Cardiac fibroblast (primary cell): ENCODE results near the gene FBL.
"Not testable (repeated sequence)": the region's sequence is repeated elsewhere in the genome, so short reads cannot be mapped to it uniquely, and the experiment has no call there.

Source experiments
- DNase-seq, 2 donors: peaks; one replicate each; pipeline versions ENCODE4 v3.0.0 to v3.0.0-alpha.2; 2010; ENCODE audit warnings: low read depth in 2 of 2
- H3K4me3 ChIP-seq, 2 donors: replicated peaks in 1 of 2; 1 replicate in 1 of 2; 2 replicates in 1 of 2; pipeline ENCODE4 v1.5.1; 2011; ENCODE audit warnings: low read depth in 2 of 2, low read length in 2 of 2, mild to moderate bottlenecking in 2 of 2, moderate library complexity in 1 of 2
- TF ChIP-seq, protein P1 (sequence below): IDR thresholded peaks from one replicate; pipeline ENCODE4 v1.5.1; 2011; ENCODE audit warnings: low read depth, mild to moderate bottlenecking, low read length, inconsistent platforms

FBL gene

DNA sequence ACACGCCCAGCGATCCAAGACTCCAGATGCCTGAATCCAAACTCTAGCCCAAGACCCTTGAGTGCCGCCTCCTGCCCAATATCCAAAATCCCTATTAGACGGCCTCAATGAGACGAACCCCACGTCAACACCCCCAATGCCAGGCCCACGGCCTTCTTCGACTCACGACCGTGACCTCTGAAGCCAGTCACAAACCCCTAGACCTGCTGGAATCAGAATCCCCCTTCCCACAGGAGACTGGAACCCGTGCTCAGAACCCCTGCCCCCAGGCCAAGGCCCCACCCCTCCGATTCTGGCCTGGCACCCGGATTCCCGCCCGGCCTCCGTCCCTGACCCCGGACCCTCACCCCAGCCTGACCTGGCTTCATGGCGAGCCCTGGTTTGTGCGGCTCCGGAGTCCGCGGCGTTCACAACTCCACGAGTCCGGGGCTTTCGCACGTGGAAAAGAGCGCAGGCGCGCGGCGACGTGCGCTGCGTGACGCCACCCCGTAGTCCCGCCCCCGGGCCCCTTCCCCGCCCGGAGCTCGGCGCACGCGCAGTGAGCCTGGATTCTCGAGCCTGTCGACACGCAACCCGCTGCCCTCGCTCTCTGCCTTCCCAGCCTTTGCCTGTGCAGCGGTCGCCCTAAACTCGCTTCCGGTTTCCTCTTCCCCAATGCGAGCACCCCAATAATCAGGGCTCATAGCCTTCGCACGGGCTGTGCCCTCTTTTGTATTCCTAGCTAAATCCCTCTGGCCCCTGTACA is at the start of gene FBL:
TSS of gene FBL (minus strand) at position 447 of the 745 bp plus-strand sequence. CDS start at position 368, 79 bp downstream.
- peak within 1 kb of the TSS; percentile 79 to 86 for H3K4me3 ChIP-seq
- TF ChIP-seq, protein P1, sequence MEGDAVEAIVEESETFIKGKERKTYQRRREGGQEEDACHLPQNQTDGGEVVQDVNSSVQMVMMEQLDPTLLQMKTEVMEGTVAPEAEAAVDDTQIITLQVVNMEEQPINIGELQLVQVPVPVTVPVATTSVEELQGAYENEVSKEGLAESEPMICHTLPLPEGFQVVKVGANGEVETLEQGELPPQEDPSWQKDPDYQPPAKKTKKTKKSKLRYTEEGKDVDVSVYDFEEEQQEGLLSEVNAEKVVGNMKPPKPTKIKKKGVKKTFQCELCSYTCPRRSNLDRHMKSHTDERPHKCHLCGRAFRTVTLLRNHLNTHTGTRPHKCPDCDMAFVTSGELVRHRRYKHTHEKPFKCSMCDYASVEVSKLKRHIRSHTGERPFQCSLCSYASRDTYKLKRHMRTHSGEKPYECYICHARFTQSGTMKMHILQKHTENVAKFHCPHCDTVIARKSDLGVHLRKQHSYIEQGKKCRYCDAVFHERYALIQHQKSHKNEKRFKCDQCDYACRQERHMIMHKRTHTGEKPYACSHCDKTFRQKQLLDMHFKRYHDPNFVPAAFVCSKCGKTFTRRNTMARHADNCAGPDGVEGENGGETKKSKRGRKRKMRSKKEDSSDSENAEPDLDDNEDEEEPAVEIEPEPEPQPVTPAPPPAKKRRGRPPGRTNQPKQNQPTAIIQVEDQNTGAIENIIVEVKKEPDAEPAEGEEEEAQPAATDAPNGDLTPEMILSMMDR: no peak
- peak; percentile 91 to 93 for DNase-seq

DNA sequence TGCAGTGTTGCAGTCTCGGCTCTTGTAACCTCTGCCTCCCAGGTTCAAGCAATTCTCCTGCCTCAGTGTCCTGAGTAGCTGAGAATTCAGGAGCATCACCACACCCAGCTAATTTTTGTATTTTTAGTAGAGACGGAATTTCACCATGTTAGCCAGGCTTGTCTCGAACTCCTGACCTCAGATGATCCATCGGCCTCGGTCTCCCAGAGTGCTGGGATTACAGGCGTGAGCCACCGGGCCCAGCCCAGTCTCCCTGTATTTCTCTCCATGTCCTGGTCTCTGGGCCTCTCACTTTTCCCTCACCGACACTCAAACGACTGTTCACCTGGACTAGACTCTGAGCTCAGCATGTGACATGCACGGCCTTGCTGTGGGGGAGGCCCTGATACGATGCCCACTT is 48.9 kb upstream of the FBL start:
- not testable (repeated sequence) for DNase-seq, H3K4me3 ChIP-seq

- DNase-seq, H3K4me3 ChIP-seq: not testable (repeated sequence)
These were observed 48.0 kb upstream of the FBL start for GRCh38 chr19:39894236-39894606.

DNA sequence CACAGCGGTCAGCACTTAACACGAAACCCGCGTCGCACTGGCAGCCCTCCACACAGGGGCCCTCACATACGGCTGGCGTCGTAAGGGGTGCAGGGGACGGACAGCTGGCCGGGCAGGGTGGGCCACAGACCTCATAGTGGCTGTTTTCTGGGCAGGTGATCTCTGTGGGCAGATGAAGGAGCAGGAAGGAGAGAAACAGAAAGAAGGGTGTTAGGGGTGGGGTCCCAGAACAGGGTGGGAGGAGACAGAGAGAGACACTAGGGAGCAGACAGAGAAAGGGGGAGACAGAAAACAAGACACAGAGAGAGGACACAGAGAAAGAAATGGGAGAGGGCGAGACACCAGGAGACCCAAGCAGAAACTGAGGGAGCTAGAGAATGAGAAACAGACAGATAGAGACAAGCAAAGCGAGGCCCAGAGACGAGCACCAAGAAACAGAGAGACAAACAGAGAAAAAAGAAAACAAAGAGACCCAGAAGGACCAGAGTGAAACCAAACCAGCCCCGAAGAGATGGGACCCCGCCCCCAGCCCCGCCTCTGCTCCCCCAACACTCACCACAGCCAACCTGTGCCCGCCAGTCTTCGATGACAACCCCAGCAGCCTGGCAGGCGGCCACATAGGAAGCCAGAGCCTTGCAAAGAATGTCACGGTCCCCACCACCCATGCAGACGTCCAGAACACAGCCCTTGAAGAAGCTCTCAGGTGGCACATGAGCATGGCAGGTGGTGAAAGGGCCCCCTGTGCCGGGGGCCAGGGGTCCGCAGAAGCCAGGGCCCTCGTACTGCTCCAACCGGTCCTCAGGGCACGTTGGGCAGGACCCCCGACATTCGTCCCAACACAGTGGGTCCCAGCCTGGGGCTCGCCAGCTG is 47.4 kb upstream of the FBL start:
- not testable (repeated sequence) for DNase-seq, H3K4me3 ChIP-seq

- DNase-seq, H3K4me3 ChIP-seq: not testable (repeated sequence)
These were observed 46.3 kb upstream of the FBL start for GRCh38 chr19:39892506-39892902.

DNA sequence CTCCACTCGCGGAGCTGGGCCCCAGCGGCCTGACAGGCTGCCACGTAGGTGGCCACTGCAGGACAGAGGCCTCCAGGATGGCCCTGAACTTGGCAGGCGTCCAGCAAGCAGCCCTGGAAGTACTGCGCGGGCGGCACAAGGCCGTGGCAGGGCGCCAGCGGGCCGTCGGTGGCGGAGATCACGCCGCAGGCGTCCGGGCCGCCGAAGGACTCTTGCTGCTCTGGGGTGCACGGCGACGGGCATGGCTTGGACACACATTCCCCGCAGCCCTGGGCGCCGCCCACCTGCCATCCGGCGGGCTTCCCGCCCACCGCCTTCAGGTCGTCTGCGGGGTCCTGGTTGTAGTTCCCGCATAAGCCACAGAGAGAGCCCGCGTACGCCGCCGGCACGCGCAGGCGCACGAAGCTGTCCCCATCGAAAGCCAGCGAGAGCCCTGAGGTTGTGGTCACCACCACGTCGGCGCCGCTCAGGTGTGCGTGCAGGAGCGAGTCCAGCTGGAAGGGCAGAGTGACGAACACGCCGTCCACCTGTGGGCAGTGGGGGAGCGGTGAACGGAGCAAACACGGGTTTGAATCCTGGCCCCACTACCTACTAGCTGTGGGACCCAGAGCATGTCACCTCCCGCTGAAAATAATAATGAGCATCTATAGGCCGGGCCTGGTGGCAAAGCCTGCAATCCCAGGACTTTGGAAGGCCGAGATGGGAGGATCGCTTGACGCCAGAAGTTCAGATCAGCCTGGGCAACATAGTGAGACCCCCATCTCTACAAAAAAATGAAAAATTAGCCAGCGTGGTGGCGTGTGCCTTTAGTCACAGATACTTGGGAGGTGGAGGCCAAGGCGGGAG is 45.7 kb upstream of the FBL start:
- TF ChIP-seq, protein P1: peak; percentile 13
- peak in 1 of 2 donors; percentile 11 for DNase-seq
- not testable (repeated sequence) for H3K4me3 ChIP-seq

DNA sequence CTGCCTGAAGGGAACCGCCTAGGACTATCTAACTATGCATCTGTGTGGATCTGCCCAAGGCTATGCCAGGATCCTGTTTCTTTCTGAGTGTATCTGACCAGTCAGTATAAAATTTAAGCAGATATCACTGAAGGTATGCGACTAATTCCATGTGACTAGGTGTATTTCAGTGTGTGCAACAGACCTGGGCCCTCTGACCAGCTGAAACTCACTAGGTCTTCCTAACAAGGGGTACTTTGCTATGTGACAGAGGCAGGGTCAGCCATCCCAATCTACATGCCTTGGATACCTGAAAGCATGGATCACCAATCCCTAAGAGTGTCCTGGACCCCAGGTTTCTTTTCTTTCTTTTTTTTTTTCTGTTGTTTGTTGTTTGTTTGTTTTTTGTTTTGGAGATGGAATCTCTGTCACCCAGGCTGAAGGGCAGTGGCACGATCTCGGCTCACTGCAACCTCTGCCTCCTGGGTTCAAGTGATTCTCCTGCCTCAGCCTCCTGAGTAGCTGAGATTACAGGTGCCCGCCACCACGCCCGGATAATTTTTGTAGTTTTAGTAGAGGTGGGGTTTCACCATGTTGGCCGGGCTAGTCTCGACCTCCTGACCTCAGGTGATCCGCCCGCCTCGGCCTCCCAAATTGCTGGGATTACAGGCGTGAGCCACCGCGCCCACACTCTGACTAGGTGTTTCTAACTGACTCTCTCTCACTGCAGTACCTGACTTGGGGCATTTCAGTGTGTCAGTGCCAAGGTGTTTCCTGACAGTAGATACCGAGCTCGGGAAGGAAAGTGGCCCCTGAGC is 44.8 kb upstream of the FBL start:
- TF ChIP-seq, protein P1: no peak
- no peak overlapping the region for H3K4me3 ChIP-seq
- DNase-seq: no peak

- H3K4me3 ChIP-seq, DNase-seq: not testable (repeated sequence)
These were observed 43.9 kb upstream of the FBL start for GRCh38 chr19:39889872-39890754.

DNA sequence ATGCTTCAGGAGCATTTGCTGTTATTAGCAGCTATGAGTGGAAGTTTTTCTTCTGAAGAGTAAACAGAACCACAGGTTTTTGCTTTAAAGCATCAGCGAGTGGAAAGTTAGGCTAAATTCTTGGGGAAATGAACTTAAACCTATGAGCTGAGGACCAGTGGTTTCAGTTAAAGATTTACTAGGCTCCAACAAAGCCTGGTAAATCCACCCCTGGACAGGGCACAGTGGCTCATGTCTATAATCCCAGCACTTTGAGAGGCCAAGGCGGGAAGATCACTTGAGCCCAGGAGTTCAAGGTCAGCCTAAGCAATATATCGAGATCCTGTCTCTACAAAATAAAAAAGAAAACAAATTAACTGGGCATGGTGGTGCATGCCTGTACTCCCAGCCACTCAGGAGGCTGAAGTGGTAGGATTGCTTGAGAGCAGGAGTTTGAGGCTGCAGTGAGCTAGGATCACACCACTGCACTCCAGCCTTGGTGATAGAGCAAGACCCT is 41.3 kb upstream of the FBL start:
- not testable (repeated sequence) for DNase-seq, H3K4me3 ChIP-seq

DNA sequence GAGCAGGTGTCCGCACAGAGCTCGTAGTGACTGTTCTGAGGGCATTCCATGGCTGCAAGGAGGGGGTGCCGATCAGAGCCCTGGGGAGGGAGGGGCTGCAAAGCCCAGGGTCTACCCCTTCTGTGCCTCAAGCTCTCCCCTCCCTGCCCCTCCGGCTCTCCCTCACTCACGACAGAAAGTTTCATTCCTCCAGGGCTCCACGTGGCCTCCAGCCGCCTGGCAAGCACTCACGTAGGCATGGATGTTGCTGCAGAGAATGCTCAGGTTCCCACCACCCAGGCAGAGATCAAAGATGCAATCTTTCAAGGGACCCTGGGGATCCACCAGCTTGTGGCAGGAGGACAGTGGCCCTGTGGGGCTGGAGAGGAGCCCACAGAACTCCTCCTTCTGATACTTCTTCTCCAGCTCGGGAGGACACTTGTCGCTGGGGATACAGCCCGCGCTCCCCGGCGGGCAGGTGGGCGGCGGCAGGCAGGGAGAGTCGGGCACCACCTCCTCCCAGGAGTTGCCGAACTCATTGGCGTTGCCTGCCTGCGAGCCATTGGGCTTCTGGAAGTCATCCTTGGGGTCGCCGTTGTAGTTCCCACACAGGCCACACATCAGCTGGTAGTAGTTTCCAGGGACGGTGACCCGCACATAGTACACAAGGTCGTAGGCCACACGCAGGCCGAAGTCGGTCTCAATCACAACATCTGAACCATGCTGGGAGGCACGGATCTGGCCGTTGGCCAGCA is 39.8 kb upstream of the FBL start:
- not testable (repeated sequence) for DNase-seq, H3K4me3 ChIP-seq

DNA sequence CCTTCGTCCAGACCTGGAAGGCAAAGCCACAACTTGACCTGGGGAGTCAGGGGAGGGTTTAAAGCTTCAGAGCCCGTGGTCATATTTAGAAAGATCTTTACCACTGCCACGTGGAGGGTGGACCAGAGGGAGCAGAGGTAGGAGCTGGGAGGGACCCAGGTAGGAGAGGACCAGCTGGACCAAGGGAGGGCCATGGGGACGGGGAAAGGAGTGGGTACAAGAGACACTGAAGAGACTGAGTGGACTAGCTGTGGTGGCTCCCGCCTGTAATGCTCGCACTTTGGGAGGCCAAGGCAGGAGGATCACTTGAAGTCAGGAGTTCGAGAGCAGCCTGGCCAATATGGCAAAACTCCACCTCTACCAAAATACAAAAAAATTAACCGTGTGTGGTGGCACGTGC is 38.5 kb upstream of the FBL start:
- not testable (repeated sequence) for H3K4me3 ChIP-seq, DNase-seq

DNA sequence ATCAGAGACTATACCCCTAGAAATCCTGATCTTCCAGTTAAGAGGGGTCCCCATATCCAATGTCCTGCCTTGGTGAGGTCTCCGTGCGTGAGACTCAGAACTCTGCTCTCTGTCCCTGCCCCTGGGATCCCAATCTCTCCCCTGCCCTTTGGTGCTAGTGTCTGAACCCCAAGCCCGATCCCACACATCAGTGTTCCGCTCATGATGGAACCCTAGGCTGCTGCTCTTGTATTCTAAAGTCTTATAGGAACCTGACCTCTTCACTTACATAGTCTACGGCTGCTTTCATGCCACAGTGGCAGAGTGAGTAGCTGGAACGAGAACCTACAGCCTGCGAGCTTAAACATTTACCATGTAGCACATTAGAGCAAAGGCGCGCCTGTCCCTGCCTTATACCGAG is 36.5 kb upstream of the FBL start:
- not testable (repeated sequence) for DNase-seq, H3K4me3 ChIP-seq
